HepG2 (cell line): ENCODE data around the gene HHATL.

ENCODE experiments used
- NAIF1 ChIP-seq: sonication (generic); formaldehyde crosslinking; IDR thresholded peaks from 2 replicates; pipeline ENCODE4 v1.5.0; 2020; ENCODE audit warnings: mild to moderate bottlenecking, missing genetic modification reagents, borderline replicate concordance
- POLR2AphosphoS5 ChIP-seq: IDR thresholded peaks from 2 replicates; pipeline ENCODE4 v1.6.1; 2012; ENCODE audit warnings: low read depth, low read length
- ZBTB7B ChIP-seq: sonication (generic); formaldehyde crosslinking; IDR thresholded peaks from 2 replicates; pipeline ENCODE4 v1.4.0; 2020; ENCODE audit warnings: missing genetic modification reagents
- ZNF670 ChIP-seq: sonication (generic); formaldehyde crosslinking; IDR thresholded peaks from 2 replicates; pipeline ENCODE4 v1.8.0; 2022; ENCODE audit warnings: mild to moderate bottlenecking, missing genetic modification reagents, borderline replicate concordance
- TF ChIP-seq, protein P1 (sequence below): sonication (generic); formaldehyde crosslinking; IDR thresholded peaks from 2 replicates; pipeline ENCODE4 v1.4.0; 2020; ENCODE audit warnings: missing genetic modification reagents

DNA sequence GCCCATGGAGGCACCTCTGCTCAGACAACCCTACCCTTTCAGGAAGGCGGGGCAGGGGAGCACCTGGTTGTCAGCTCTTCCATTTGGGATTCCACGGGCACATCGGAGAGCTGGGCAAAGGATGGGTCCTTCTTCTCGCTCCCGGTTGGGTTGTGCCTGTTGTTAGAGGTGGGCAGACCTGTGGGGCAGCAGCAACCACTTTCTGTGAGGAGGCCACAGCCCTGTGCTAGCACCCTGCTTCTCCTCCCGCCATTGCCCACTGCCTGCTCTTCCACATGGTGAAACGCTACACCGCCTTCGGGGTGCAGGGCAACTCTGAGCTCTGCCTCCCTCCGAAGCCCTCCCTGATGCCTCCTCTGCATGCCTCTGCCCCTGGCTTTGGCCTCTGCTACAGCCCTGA is 7.0 kb upstream of the HHATL start:
- TF ChIP-seq, protein P1, sequence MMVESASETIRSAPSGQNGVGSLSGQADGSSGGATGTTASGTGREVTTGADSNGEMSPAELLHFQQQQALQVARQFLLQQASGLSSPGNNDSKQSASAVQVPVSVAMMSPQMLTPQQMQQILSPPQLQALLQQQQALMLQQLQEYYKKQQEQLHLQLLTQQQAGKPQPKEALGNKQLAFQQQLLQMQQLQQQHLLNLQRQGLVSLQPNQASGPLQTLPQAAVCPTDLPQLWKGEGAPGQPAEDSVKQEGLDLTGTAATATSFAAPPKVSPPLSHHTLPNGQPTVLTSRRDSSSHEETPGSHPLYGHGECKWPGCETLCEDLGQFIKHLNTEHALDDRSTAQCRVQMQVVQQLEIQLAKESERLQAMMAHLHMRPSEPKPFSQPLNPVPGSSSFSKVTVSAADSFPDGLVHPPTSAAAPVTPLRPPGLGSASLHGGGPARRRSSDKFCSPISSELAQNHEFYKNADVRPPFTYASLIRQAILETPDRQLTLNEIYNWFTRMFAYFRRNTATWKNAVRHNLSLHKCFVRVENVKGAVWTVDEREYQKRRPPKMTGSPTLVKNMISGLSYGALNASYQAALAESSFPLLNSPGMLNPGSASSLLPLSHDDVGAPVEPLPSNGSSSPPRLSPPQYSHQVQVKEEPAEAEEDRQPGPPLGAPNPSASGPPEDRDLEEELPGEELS (CRISPR knock-in tag) = no peak
- TF ChIP-seq ZNF670 (CRISPR knock-in tag) (no peak), NAIF1 (CRISPR knock-in tag) (no peak), ZBTB7B (CRISPR knock-in tag) (no peak), POLR2AphosphoS5 (no peak)
